ENCODE results near the gene GRP. TPM values are rescaled to one million over a fixed set of nuclear protein-coding genes. Genes with fewer than 3 reads are reported as not detected.
A peak's percentile ranks its signal among the peaks of the same experiment; 100 is the strongest.

The GRP gene
- total and polyA plus RNA-seq, 2 donors from 2014 or later = not detected

GRCh38 chr18:59211629-59212028 lies 8.3 kb upstream of the GRP start:
- H3K27me3 ChIP-seq (ENCODE audit: control insufficient read depth, insufficient read depth, low read length) = no peaks in the 10 kb centered on the region
- FAIRE-seq (no peak), DNase-seq (no peak)
- H3K4me3 ChIP-seq (ENCODE audit: low read length in 3 of 3) = no peak overlapping the region
- no peak for TF ChIP-seq CTCF (IDR thresholded peaks at IDR 0.05; ENCODE audit: borderline replicate concordance, extremely low read depth, insufficient read depth)
- H3K9ac ChIP-seq (ENCODE audit: low read length in 3 of 3) = no peak overlapping the region
- intact Hi-C loops (cut with DNase I) = no loop called here
- no peaks in the 10 kb centered on the region for H3K4me1 ChIP-seq (ENCODE audit: control insufficient read depth in 2 of 3, insufficient read depth in 2 of 3, low read depth in 1 of 3, low read length in 3 of 3)
- no peaks in the 10 kb centered on the region for H3K9me3 ChIP-seq (ENCODE audit: control insufficient read depth in 2 of 3, insufficient read depth in 1 of 3, low read length in 3 of 3)
- H3K27ac ChIP-seq (ENCODE audit: low read depth in 2 of 2, low read length in 2 of 2) = no peak overlapping the region
- H3K36me3 ChIP-seq (ENCODE audit: control insufficient read depth in 2 of 3, insufficient read depth in 3 of 3, low read length in 3 of 3) = no peaks in the 10 kb centered on the region

- Histone ChIP-seq H3K9ac (ENCODE audit: low read length in 3 of 3) (no peak overlapping the region), H3K4me3 (ENCODE audit: low read length in 3 of 3) (no peak overlapping the region), H3K27me3 (ENCODE audit: control insufficient read depth, insufficient read depth, low read length) (peaks cover 35% of the 10 kb centered on the region), H3K4me1 (ENCODE audit: control insufficient read depth in 2 of 3, insufficient read depth in 2 of 3, low read depth in 1 of 3, low read length in 3 of 3) (no peaks in the 10 kb centered on the region), H3K27ac (ENCODE audit: low read depth in 2 of 2, low read length in 2 of 2) (no peak overlapping the region), H3K36me3 (ENCODE audit: control insufficient read depth in 2 of 3, insufficient read depth in 3 of 3, low read length in 3 of 3) (no peaks in the 10 kb centered on the region), H3K9me3 (ENCODE audit: control insufficient read depth in 2 of 3, insufficient read depth in 1 of 3, low read length in 3 of 3) (no peaks in the 10 kb centered on the region)
- DNase-seq = no peak
- FAIRE-seq = no peak
- intact Hi-C loops (cut with DNase I) = no loop called here
- no peak for TF ChIP-seq CTCF (IDR thresholded peaks at IDR 0.05; ENCODE audit: borderline replicate concordance, extremely low read depth, insufficient read depth)
Measured at GRCh38 chr18:59218018-59218417, 1.9 kb upstream of the GRP start.

GRCh38 chr18:59220164-59220783 lies 316 bp downstream of the GRP start:
- Histone ChIP-seq H3K4me3 (ENCODE audit: low read length in 3 of 3) (no peak overlapping the region), H3K9ac (ENCODE audit: low read length in 3 of 3) (no peak overlapping the region), H3K27ac (ENCODE audit: low read depth in 2 of 2, low read length in 2 of 2) (no peak overlapping the region), H3K36me3 (ENCODE audit: control insufficient read depth in 2 of 3, insufficient read depth in 3 of 3, low read length in 3 of 3) (no peaks in the 10 kb centered on the region), H3K4me1 (ENCODE audit: control insufficient read depth in 2 of 3, insufficient read depth in 2 of 3, low read depth in 1 of 3, low read length in 3 of 3) (no peaks in the 10 kb centered on the region), H3K27me3 (ENCODE audit: control insufficient read depth, insufficient read depth, low read length) (peaks cover 35% of the 10 kb centered on the region), H3K9me3 (ENCODE audit: control insufficient read depth in 2 of 3, insufficient read depth in 1 of 3, low read length in 3 of 3) (no peaks in the 10 kb centered on the region)
- DNase-seq (peak in 3 of 5 donors; percentile 24 to 42 (median 24)), FAIRE-seq (no peak)
- intact Hi-C loops (cut with DNase I) = no loop called here
- TF ChIP-seq CTCF (IDR thresholded peaks at IDR 0.05; ENCODE audit: borderline replicate concordance, extremely low read depth, insufficient read depth) = no peak
